ENCODE results near the gene NAA25.

The NAA25 gene

DNA sequence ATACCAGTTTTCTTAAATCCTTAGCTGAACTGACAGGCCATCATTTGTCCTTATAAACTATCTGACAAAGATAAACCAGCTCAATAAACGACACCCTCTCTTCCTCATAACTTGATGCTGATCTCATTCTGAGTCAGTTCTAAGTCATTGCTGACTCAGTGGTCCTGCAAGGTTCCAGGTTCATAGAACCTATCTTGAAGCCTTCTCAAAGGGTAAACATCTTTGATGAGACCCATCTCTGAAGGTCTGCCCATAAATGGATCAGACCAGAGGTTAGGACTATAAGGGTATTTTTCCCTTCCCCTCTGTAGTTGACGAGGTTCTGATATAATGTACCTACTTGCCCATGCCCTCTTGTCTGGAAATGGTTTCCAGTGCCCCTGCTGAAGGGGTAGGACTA, 11.9 kb downstream of the NAA25 start:
- peak; percentile 65 for ATAC-seq
- TF ChIP-seq PPARA (CRISPR knock-in tag; IDR thresholded peaks at IDR 0.05; ENCODE audit: borderline replicate concordance) (no peak), ZNF70 (CRISPR knock-in tag; IDR thresholded peaks at IDR 0.05) (no peak), PATZ1 (CRISPR knock-in tag; IDR thresholded peaks at IDR 0.05; ENCODE audit: borderline replicate concordance) (no peak), TCF4 (CRISPR knock-in tag; IDR thresholded peaks at IDR 0.05; ENCODE audit: borderline replicate concordance) (no peak), TOX (CRISPR knock-in tag; IDR thresholded peaks at IDR 0.05; ENCODE audit: borderline replicate concordance) (no peak), ARNTL (CRISPR knock-in tag; IDR thresholded peaks at IDR 0.05; ENCODE audit: borderline replicate concordance, low read depth) (no peak), BACH2 (CRISPR knock-in tag; IDR thresholded peaks at IDR 0.05; ENCODE audit: borderline replicate concordance) (no peak)
- TF ChIP-seq, protein P1, sequence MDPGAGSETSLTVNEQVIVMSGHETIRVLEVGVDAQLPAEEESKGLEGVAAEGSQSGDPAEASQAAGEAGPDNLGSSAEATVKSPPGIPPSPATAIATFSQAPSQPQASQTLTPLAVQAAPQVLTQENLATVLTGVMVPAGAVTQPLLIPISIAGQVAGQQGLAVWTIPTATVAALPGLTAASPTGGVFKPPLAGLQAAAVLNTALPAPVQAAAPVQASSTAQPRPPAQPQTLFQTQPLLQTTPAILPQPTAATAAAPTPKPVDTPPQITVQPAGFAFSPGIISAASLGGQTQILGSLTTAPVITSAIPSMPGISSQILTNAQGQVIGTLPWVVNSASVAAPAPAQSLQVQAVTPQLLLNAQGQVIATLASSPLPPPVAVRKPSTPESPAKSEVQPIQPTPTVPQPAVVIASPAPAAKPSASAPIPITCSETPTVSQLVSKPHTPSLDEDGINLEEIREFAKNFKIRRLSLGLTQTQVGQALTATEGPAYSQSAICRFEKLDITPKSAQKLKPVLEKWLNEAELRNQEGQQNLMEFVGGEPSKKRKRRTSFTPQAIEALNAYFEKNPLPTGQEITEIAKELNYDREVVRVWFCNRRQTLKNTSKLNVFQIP (CRISPR knock-in tag; IDR thresholded peaks at IDR 0.05; ENCODE audit: borderline replicate concordance, low read depth), result no peak
- TF ChIP-seq, protein P2, sequence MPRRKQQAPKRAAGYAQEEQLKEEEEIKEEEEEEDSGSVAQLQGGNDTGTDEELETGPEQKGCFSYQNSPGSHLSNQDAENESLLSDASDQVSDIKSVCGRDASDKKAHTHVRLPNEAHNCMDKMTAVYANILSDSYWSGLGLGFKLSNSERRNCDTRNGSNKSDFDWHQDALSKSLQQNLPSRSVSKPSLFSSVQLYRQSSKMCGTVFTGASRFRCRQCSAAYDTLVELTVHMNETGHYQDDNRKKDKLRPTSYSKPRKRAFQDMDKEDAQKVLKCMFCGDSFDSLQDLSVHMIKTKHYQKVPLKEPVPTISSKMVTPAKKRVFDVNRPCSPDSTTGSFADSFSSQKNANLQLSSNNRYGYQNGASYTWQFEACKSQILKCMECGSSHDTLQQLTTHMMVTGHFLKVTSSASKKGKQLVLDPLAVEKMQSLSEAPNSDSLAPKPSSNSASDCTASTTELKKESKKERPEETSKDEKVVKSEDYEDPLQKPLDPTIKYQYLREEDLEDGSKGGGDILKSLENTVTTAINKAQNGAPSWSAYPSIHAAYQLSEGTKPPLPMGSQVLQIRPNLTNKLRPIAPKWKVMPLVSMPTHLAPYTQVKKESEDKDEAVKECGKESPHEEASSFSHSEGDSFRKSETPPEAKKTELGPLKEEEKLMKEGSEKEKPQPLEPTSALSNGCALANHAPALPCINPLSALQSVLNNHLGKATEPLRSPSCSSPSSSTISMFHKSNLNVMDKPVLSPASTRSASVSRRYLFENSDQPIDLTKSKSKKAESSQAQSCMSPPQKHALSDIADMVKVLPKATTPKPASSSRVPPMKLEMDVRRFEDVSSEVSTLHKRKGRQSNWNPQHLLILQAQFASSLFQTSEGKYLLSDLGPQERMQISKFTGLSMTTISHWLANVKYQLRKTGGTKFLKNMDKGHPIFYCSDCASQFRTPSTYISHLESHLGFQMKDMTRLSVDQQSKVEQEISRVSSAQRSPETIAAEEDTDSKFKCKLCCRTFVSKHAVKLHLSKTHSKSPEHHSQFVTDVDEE (CRISPR knock-in tag; IDR thresholded peaks at IDR 0.05), result no peak

GRCh38 chr12:112096070-112096469, 12.5 kb downstream of the NAA25 start:
- peak; percentile 61 for ATAC-seq
- TF ChIP-seq ZNF8 (CRISPR knock-in tag; IDR thresholded peaks at IDR 0.05), result no peak
- no peak for TF ChIP-seq ESRRG (CRISPR knock-in tag; IDR thresholded peaks at IDR 0.05)
- no peak for TF ChIP-seq TOX (CRISPR knock-in tag; IDR thresholded peaks at IDR 0.05; ENCODE audit: borderline replicate concordance)
- no peak for TF ChIP-seq ZNF70 (CRISPR knock-in tag; IDR thresholded peaks at IDR 0.05)
- no peak for TF ChIP-seq PPARA (CRISPR knock-in tag; IDR thresholded peaks at IDR 0.05; ENCODE audit: borderline replicate concordance)
- no peak for TF ChIP-seq ZFP30 (CRISPR knock-in tag; IDR thresholded peaks at IDR 0.05)
- TF ChIP-seq ZNF565 (CRISPR knock-in tag; conservative IDR thresholded peaks at IDR 0.05; ENCODE audit: low read depth), result no peak
- no peak for TF ChIP-seq CREB5 (CRISPR knock-in tag; IDR thresholded peaks at IDR 0.05; ENCODE audit: low read depth)
- TF ChIP-seq, protein P1 (CRISPR knock-in tag; IDR thresholded peaks at IDR 0.05; ENCODE audit: borderline replicate concordance, low read depth), result no peak
- TF ChIP-seq, protein P2 (CRISPR knock-in tag; IDR thresholded peaks at IDR 0.05), result no peak
- no peak for TF ChIP-seq ZC3H10 (CRISPR knock-in tag; IDR thresholded peaks at IDR 0.05)
- no peak for TF ChIP-seq ISL1 (CRISPR knock-in tag; IDR thresholded peaks at IDR 0.05)
- TF ChIP-seq OSR1 (CRISPR knock-in tag; IDR thresholded peaks at IDR 0.05), result no peak
- TF ChIP-seq SNAI2 (CRISPR knock-in tag; IDR thresholded peaks at IDR 0.05), result no peak
- no peak for TF ChIP-seq PATZ1 (CRISPR knock-in tag; IDR thresholded peaks at IDR 0.05; ENCODE audit: borderline replicate concordance)
- TF ChIP-seq RARB (CRISPR knock-in tag; IDR thresholded peaks at IDR 0.05), result no peak
- TF ChIP-seq ARNTL (CRISPR knock-in tag; IDR thresholded peaks at IDR 0.05; ENCODE audit: borderline replicate concordance, low read depth), result no peak
